Kidney (tissue), 14 donors: Measurements from ENCODE around the gene SEMA3D. TPM values are rescaled to one million over a fixed set of nuclear protein-coding genes. Genes with fewer than 3 reads are reported as not detected.

ENCODE experiments used
- DNase-seq, 5 donors: peaks; one replicate each; pipeline ENCODE4 v3.0.0-alpha.2; 2013 to 2020
- FAIRE-seq: peaks from 2 replicates; lab custom pipeline; 2012; peaks lifted over from hg19 to GRCh38; lab: Jason Lieb, UNC
- H3K27ac ChIP-seq, 2 donors: one replicate each; pipeline ENCODE4 v1.7.0; 2013; ENCODE audit warnings: low read depth in 2 of 2, low read length in 2 of 2, inconsistent platforms in 1 of 2
- H3K27me3 ChIP-seq: one replicate; pipeline ENCODE4 v1.7.1; 2013; ENCODE audit warnings: low read length, inconsistent platforms; ENCODE audit not compliant: control insufficient read depth, insufficient read depth
- H3K36me3 ChIP-seq, 3 donors: one replicate each; pipeline versions ENCODE4 v1.7.0 to v1.7.1; 2013; ENCODE audit warnings: low read length in 3 of 3, control low read depth in 1 of 3, inconsistent platforms in 1 of 3; ENCODE audit not compliant: insufficient read depth in 3 of 3, control insufficient read depth in 2 of 3
- H3K4me1 ChIP-seq, 3 donors: one replicate each; pipeline versions ENCODE4 v1.7.0 to v1.7.1; 2013; ENCODE audit warnings: low read length in 3 of 3, inconsistent platforms in 1 of 3, low read depth in 1 of 3; ENCODE audit not compliant: control insufficient read depth in 2 of 3, insufficient read depth in 2 of 3
- H3K4me3 ChIP-seq, 3 donors: one replicate each; pipeline versions ENCODE4 v1.7.0 to v1.8.1; 2013; ENCODE audit warnings: low read length in 3 of 3, control low read depth in 1 of 3, inconsistent platforms in 1 of 3
- H3K9ac ChIP-seq, 3 donors: one replicate each; pipeline versions ENCODE4 v1.7.0 to v1.7.1; 2013; ENCODE audit warnings: low read length in 3 of 3, control low read depth in 1 of 3, inconsistent platforms in 1 of 3
- H3K9me3 ChIP-seq, 3 donors: one replicate each; pipeline versions ENCODE4 v1.7.0 to v1.7.1; 2013; ENCODE audit warnings: low read length in 3 of 3, control low read depth in 1 of 3, inconsistent platforms in 1 of 3; ENCODE audit not compliant: control insufficient read depth in 2 of 3, insufficient read depth in 1 of 3
- intact Hi-C: fragments of 100-400 bp; cut with DNase I; formaldehyde crosslinking; loops from one replicate; pipeline ENCODE4 v1.11.1; 2022
- polyA plus RNA-seq: library from polyadenylated mRNA; stranded (reverse); fragments of 350-450 nt; fragmentation: Illumina TruSeq; extraction: RNeasy Lipid Tissue Mini Kit (QIAGEN cat#74804); gene quantifications from one replicate; pipeline ENCODE4 v1.2.3, GENCODE V29; 2014; ENCODE audit warnings: low read depth, low replicate concordance; ENCODE audit not compliant: insufficient read depth
- total RNA-seq: library from RNA; stranded (reverse); fragmentation: NEBNext Ultra II Directional; extraction: Animal tissue kit (Norgen Biotek cat#: 25700); gene quantifications from one replicate; pipeline ENCODE4 v1.2.1, GENCODE V29; 2021
- TF ChIP-seq, protein P1 (sequence below): IDR thresholded peaks from 3 replicates; pipeline ENCODE4 v1.5.1; 2012; ENCODE audit warnings: mild to moderate bottlenecking, moderate library complexity, borderline replicate concordance; ENCODE audit not compliant: insufficient read depth; ENCODE audit errors: extremely low read depth
- donor health status: control.
- donor health status: control.
- donor health status: control.
- donor health status: control.
- donor health status: control.
- donor health status: DM: yes; HTN: yes; CAD: no.
- donor health status: Normal renal cell carcinoma (clear cell type).

The SEMA3D gene
- total and polyA plus RNA-seq, 2 donors from 2014 or later = 0.82 to 17.5 TPM

- Histone ChIP-seq H3K9me3 (no peaks in the 10 kb centered on the region), H3K4me1 (no peaks in the 10 kb centered on the region), H3K27me3 (no peaks in the 10 kb centered on the region), H3K4me3 (no peak overlapping the region), H3K36me3 (no peaks in the 10 kb centered on the region), H3K9ac (no peak overlapping the region), H3K27ac (no peak overlapping the region)
- DNase-seq = peak in 1 of 5 donors; percentile 3
- intact Hi-C loops = no loop called here
- no peak for FAIRE-seq
- TF ChIP-seq, protein P1, sequence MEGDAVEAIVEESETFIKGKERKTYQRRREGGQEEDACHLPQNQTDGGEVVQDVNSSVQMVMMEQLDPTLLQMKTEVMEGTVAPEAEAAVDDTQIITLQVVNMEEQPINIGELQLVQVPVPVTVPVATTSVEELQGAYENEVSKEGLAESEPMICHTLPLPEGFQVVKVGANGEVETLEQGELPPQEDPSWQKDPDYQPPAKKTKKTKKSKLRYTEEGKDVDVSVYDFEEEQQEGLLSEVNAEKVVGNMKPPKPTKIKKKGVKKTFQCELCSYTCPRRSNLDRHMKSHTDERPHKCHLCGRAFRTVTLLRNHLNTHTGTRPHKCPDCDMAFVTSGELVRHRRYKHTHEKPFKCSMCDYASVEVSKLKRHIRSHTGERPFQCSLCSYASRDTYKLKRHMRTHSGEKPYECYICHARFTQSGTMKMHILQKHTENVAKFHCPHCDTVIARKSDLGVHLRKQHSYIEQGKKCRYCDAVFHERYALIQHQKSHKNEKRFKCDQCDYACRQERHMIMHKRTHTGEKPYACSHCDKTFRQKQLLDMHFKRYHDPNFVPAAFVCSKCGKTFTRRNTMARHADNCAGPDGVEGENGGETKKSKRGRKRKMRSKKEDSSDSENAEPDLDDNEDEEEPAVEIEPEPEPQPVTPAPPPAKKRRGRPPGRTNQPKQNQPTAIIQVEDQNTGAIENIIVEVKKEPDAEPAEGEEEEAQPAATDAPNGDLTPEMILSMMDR = no peak
These were observed 37.3 kb upstream of the SEMA3D start for GRCh38 chr7:85224171-85224570.

- intact Hi-C loops = no loop called here
- no peaks in the 10 kb centered on the region for H3K4me1 ChIP-seq
- TF ChIP-seq, protein P1 = no peak
- DNase-seq (no peak), FAIRE-seq (no peak)
- H3K4me3 ChIP-seq = no peak overlapping the region
- no peak overlapping the region for H3K9ac ChIP-seq
- no peaks in the 10 kb centered on the region for H3K27me3 ChIP-seq
- no peaks in the 10 kb centered on the region for H3K36me3 ChIP-seq
- no peaks in the 10 kb centered on the region for H3K9me3 ChIP-seq
- H3K27ac ChIP-seq = no peak overlapping the region
These were observed 35.7 kb upstream of the SEMA3D start for GRCh38 chr7:85222522-85222921.

DNA sequence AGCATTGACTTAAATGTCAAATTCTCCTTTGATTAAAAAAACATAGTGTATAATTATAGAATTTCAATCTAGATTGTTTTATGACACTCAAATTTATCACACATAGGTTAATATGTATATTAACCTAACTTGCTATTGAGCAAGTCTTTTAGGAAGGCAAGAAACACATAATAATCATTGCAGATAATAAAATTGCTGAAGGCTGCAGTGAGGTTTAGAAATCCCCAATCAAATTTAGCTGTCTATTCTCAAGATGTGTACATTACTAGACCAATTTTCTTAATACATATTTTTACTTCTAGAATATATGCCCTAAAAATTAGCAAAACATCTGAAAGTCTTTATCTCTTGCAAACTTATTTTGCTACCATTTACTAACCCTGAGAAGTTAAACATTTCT, 34.9 kb upstream of the SEMA3D start:
- TF ChIP-seq, protein P1 = no peak
- no peak for FAIRE-seq
- intact Hi-C loops = no loop called here

GRCh38 chr7:85220651-85221050, 33.8 kb upstream of the SEMA3D start:
- intact Hi-C loops = no loop called here
- no peaks in the 10 kb centered on the region for H3K36me3 ChIP-seq
- no peak overlapping the region for H3K27ac ChIP-seq
- DNase-seq = no peak
- H3K9me3 ChIP-seq = no peaks in the 10 kb centered on the region
- no peak overlapping the region for H3K9ac ChIP-seq
- H3K27me3 ChIP-seq = no peaks in the 10 kb centered on the region
- FAIRE-seq = no peak
- TF ChIP-seq, protein P1 = no peak
- H3K4me3 ChIP-seq = no peak overlapping the region
- no peaks in the 10 kb centered on the region for H3K4me1 ChIP-seq

More for the DNA sequence above, 34.9 kb upstream of the SEMA3D start:
- no peak overlapping the region for H3K27ac ChIP-seq
- no peaks in the 10 kb centered on the region for H3K4me1 ChIP-seq
- no peak overlapping the region for H3K9ac ChIP-seq
- no peaks in the 10 kb centered on the region for H3K27me3 ChIP-seq
- no peak overlapping the region for H3K4me3 ChIP-seq
- DNase-seq = no peak
- H3K36me3 ChIP-seq = no peaks in the 10 kb centered on the region
- no peaks in the 10 kb centered on the region for H3K9me3 ChIP-seq
